ENCODE data around the gene SLC4A11. TPM values are rescaled to one million over a fixed set of nuclear protein-coding genes. Genes with fewer than 3 reads are reported as not detected.

Gene SLC4A11
- total RNA-seq, 1 donor from 2014 or later, result 5.0 TPM

GRCh38 chr20:3177746-3178485, 61.1 kb downstream of the SLC4A11 start:
- no peak overlapping the region for H3K27ac ChIP-seq
- no peak overlapping the region for H3K4me3 ChIP-seq
- no peaks in the 10 kb centered on the region for H3K27me3 ChIP-seq (ENCODE audit: low read depth)
- intact Hi-C loops (cut with DNase I), result no loop called here
- TF ChIP-seq CTCF (IDR thresholded peaks at IDR 0.05), result no peak
- no peaks in the 10 kb centered on the region for H3K9me3 ChIP-seq
- peaks cover 10% of the 10 kb centered on the region for H3K4me1 ChIP-seq
- DNase-seq, result no peak
- H3K36me3 ChIP-seq, result no peaks in the 10 kb centered on the region
- ATAC-seq, result no peak

Other genes with a start within 250 kb of the SLC4A11 start
- gene GNRH2, start 195.6 kb downstream of the SLC4A11 start, total RNA-seq, result not detected
- 31.0 TPM for gene MRPS26, start 193.1 kb downstream of the SLC4A11 start, total RNA-seq
- not detected for gene OXT, start 167.6 kb downstream of the SLC4A11 start, total RNA-seq
- not detected for gene AVP, start 154.5 kb downstream of the SLC4A11 start, total RNA-seq
- gene FASTKD5, start 79.3 kb downstream of the SLC4A11 start, total RNA-seq, result 16.4 TPM
- 5.8 TPM for gene UBOX5, start 79.3 kb downstream of the SLC4A11 start, total RNA-seq
- 18.5 TPM for gene LZTS3, start 65.6 kb downstream of the SLC4A11 start, total RNA-seq
- 89.8 TPM for gene DDRGK1, start 34.5 kb downstream of the SLC4A11 start, total RNA-seq
- gene ITPA, start 29.7 kb downstream of the SLC4A11 start, total RNA-seq, result 40.9 TPM
- gene DNAAF9, start 168.5 kb upstream of the SLC4A11 start, total RNA-seq, result 24.0 TPM
- gene ATRN, start 231.8 kb upstream of the SLC4A11 start, total RNA-seq, result 29.2 TPM